ENCODE results near the gene KIAA1217. TPM values are rescaled to one million over a fixed set of nuclear protein-coding genes. Genes with fewer than 3 reads are reported as not detected.
"Not testable (repeated sequence)": the region's sequence is repeated elsewhere in the genome, so short reads cannot be mapped to it uniquely, and the experiment has no call there.

The KIAA1217 gene
- total RNA-seq, 1 donor from 2014 or later: 33.3 TPM

DNA sequence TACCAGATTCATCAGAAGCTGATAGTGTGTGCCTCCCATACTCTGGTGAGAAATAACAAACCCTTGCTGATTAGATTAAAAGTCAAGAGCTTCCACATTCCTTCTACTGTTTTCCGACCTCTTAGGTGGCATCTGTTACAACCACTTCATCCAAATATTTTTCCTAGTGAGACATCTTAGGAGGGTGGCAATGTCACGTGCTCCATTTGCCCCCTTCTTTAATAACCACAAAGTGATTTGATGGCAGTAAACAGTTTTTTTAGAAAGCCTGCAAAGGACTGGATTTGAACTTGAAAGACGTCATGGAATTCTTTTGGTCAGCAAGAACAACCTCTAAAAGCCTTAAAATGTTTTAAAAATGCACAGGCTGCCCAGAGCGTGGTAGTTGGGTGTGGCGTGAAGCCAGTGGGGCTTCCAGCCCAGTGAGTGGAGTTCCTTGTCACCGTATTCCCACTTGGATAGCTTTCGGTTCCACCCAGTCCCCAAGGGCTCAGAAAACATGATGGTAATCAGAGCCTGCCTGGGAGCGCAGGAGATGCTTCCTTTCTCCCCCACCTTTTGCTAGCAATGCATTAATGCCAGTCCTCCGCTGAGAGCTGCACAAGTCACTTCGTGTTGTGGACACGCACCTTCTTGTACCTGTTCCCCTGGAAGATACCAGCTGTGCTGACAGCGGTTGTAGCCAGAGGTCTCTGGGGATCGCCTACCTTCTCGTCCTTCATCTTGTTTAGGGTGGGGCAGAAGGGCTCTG is 256.4 kb downstream of the KIAA1217 start:
- DNase-seq (ENCODE audit: low read depth): peak; percentile 96

- DNase-seq (ENCODE audit: low read depth): peak; percentile 99
Observed at GRCh38 chr10:24465891-24466818, 257.2 kb downstream of the KIAA1217 start.

DNA sequence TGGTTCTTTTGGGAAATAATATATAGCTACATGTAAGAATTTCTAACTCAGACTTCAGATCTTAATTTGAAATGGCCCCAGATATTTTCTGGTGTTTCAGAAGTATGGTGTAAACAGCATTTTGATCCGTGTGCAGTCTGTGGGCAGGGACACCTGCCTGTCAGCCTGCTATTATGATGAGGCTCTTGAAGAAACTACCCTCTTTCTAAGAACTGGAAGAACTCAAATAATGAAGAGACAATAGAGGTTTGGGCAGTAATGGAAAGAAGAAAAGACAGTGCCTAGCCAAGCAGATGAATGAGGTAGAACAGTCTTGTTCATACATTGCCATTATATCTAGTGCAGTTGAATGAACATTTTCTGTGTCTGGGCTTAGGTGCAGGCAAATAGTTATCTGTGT is 258.2 kb downstream of the KIAA1217 start:
- peak; percentile 58 for DNase-seq (ENCODE audit: low read depth)

GRCh38 chr10:24467605-24468004 is 258.7 kb downstream of the KIAA1217 start:
- no peak for DNase-seq (ENCODE audit: low read depth)

DNA sequence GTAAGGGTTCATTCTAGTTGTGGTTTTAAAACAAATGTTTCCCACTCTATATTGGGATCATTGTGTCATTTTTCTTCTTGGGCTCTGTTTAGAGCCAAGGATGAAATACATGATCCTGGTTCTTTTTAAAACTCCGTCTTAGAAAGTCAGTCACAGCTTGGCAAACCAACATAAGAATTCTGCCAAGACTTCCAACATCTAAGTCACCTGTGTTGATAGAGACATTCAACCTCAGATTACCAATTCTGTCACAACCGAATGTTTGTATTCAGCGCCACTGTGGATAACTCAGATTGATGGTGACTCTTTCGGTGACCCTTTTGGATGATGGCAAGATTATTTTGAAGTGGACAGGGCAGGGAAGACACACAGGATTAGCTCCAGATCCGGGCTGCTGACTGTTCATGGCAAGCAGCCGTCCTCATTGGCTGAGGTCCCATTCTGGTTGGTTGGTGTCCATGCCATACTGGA is 259.4 kb downstream of the KIAA1217 start:
- peak; percentile 35 for DNase-seq (ENCODE audit: low read depth)

DNA sequence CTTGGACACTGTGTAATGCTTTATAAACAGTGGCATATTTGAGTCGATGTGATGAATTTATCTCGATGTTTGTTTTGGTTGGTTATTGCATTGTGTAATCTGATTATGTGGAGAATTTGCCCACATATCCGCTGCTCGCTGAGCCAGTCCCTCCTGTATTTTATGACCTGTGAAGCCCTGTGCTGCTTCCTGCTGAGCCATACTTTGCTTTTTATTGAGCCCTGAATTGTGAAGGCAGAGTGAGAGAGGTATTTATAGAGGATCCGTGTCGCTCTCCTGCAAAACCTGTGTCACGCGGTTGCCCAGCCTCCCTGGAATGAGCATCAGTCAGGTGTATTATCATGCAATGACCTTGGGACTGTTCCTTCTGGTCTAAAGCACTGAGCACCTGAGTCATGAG is 261.1 kb downstream of the KIAA1217 start:
- DNase-seq (ENCODE audit: low read depth): peak; percentile 95

DNA sequence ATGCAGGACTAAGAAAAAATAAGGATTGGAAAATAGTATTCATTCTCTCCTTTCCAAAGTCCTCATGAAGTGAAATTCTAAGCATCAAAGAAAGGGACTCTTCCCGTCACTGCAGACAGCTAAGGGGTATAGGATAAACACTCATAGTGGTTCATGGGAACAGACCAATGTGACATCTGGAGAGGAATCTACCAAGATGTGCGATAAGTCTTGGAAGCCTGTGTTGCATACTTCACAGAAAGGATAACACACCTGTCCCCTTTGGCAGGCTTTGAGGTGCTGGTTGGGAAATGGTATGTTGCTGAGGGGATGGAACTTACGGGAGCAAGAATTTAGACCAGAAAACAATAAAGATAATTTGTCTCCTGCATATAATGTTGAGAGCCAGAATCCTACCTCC is 266.7 kb downstream of the KIAA1217 start:
- no peak for DNase-seq (ENCODE audit: low read depth)

- DNase-seq (ENCODE audit: low read depth): no peak
Observed at GRCh38 chr10:24476913-24477701, 268.2 kb downstream of the KIAA1217 start.

DNA sequence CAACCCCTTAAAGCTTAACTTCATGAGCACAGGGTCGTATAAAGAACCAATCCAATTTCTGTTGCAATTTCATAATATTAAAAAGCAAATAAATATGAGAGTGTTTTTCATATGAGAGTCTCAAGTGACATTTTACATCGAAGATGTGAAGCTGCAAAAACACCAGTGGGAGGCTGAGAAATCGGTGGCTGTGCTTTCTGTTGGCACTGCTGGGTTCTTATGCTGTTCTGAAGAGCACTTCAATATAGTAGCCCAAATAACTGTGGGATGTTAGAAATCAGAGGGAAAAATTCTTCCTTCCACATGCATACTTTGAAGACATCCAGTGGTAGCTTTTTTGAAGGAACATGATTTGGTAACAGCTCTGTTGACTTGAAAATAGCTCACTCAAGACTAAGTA is 269.0 kb downstream of the KIAA1217 start:
- no peak for DNase-seq (ENCODE audit: low read depth)

DNA sequence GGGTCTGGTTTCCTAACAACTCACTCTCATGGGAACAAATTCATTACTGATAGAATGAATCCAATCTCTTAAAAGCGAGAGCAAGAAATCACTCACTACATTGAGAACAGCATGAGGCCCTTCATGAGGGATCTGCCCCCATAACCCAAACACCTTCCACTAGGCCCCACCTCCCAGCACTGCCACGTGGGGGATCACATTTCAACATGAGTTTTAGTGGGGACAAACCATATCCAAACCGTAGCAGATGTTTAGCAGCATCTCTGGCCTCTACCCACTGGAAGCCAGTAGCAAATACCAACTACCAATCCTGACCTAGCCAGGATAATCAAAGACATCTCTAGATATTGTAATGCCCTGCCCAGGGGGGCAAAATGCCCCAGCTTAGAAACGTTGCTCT is 270.9 kb downstream of the KIAA1217 start:
- DNase-seq (ENCODE audit: low read depth): no peak

DNA sequence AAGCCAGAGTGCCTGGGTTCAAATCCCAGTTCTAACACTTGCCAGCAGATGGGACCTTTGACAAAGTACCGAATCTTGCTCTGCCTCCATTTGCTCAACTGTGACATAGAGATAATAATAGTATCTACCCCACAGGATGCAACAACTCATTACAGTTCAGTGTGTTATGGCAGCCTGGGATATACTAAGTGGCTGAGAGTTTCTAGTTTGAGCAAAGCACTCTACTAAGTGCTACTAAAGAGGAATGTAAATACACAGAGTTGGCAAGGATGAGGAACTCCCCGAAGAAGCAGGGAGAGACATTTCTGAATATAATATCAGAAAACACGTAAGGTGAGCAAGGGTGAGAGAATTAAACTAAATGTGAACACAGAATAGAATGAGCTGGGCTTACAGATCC is 271.5 kb downstream of the KIAA1217 start:
- no peak for DNase-seq (ENCODE audit: low read depth)

- no peak for DNase-seq (ENCODE audit: low read depth)
Observed at GRCh38 chr10:24481241-24481640, 272.3 kb downstream of the KIAA1217 start.

GRCh38 chr10:24482713-24483112 is 273.8 kb downstream of the KIAA1217 start:
- not testable (repeated sequence) for DNase-seq (ENCODE audit: low read depth)

DNA sequence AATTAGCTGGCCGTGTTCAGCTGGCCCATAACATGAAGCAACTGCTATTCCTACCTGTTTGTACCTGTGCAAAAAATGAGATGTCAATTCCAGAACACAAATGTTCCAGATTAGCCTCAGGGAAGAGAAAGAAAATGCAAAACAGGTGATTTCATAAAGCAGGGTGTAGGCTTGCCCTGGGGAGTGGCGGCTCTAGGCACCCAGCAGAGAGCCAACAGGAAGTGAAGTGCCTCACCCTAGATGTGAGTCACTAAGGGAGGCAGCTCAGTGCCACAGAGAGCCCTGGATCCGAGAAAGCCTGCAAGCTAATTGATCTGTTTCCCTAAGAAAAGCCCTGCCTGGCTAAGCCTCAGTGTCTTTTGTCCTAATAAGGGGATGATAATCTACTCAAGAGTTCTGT is 274.8 kb downstream of the KIAA1217 start:
- peak; percentile 94 for DNase-seq (ENCODE audit: low read depth)

DNA sequence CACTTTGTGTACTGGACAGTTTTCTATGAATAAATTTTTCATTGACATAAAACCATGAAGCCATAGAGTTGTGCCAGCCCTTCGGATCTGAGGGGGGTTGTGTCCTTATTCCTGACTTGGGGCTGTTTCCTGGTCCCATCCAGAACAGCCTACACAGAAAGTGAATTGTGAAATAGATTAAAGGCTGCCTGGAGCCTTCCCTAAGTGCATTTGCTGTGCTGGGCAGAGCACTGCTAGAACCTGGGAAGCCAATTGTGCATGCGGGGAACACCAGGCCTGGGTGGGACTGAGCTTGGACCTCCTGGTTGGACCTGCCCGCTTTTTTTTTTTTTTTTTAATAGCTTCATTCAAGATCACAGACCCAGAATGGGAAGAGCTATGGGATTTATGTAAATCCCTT is 275.8 kb downstream of the KIAA1217 start:
- DNase-seq (ENCODE audit: low read depth): peak; percentile 31

- DNase-seq (ENCODE audit: low read depth): peak; percentile 27
Observed at GRCh38 chr10:24485304-24485703, 276.4 kb downstream of the KIAA1217 start.

- peak; percentile 95 for DNase-seq (ENCODE audit: low read depth)
Observed at GRCh38 chr10:24488631-24489030, 279.7 kb downstream of the KIAA1217 start.

- no peak for DNase-seq (ENCODE audit: low read depth)
Observed at GRCh38 chr10:24493165-24493564, 284.2 kb downstream of the KIAA1217 start.

- DNase-seq (ENCODE audit: low read depth): no peak
Observed at GRCh38 chr10:24494236-24494635, 285.3 kb downstream of the KIAA1217 start.

DNA sequence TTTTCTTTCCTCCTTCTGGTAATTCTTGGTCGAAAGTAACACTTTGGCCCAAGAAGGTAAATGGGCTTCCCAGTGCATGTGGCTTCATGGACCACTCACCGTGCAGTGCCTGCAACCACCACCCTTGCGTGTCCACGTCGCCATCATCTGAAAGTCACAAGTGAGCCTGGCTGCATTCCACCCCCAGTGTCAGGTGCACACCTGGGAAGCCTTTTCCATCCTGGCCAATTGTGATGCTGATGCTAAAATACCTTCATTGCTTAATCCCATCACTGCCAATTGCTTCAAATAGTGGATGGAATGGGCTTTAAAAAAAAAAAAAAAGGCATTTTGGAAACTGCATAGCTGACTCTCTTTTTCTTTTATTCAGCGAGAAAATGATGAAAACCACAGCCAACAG is 285.8 kb downstream of the KIAA1217 start:
- no peak for DNase-seq (ENCODE audit: low read depth)

GRCh38 chr10:24495666-24496460 is 286.9 kb downstream of the KIAA1217 start:
- no peak for DNase-seq (ENCODE audit: low read depth)

All from renal cortical epithelial cell (primary cell).